IMR-90 (cell line): Measurements from ENCODE around the gene PBX3.

Experiments
- BHLHE40 ChIP-seq: fragments of 150-350 bp; IDR thresholded peaks from 2 replicates; pipeline ENCODE4 v1.6.1; 2016; ENCODE audit warnings: mild to moderate bottlenecking, low read depth, low read length
- CHD1 ChIP-seq: IDR thresholded peaks from 2 replicates; pipeline ENCODE4 v1.6.1; 2012; ENCODE audit warnings: low read depth, low read length, improper control_type of control experiment
- CTCF ChIP-seq: conservative IDR thresholded peaks from 2 replicates; pipeline ENCODE4 v1.5.1; 2012; ENCODE audit warnings: mild to moderate bottlenecking, low read depth, low read length, improper control_type of control experiment
- ELK1 ChIP-seq: fragments of 150-350 bp; IDR thresholded peaks from 2 replicates; pipeline ENCODE4 v1.6.1; 2016; ENCODE audit warnings: low read depth, mild to moderate bottlenecking, low read length, moderate library complexity, borderline replicate concordance
- FOS ChIP-seq: fragments of 150-350 bp; IDR thresholded peaks from 2 replicates; pipeline ENCODE4 v1.6.1; 2016; ENCODE audit warnings: low read depth, low read length
- MXI1 ChIP-seq: IDR thresholded peaks from 2 replicates; pipeline ENCODE4 v1.6.1; 2012; ENCODE audit warnings: low read depth, mild to moderate bottlenecking, low read length, moderate library complexity, borderline replicate concordance
- POLR2A ChIP-seq: IDR thresholded peaks from 2 replicates; pipeline ENCODE4 v1.6.1; 2012; ENCODE audit warnings: mild to moderate bottlenecking, low read depth, low read length
- RCOR1 ChIP-seq: IDR thresholded peaks from 2 replicates; pipeline ENCODE4 v1.6.1; 2012; ENCODE audit warnings: mild to moderate bottlenecking, low read length, improper control_type of control experiment; ENCODE audit not compliant: insufficient replicate concordance
- RFX5 ChIP-seq: IDR thresholded peaks from 2 replicates; pipeline ENCODE4 v1.8.0; 2012; ENCODE audit warnings: low read depth, mild to moderate bottlenecking, low read length, moderate library complexity
- SMC3 ChIP-seq: fragments of 150-350 bp; IDR thresholded peaks from 2 replicates; pipeline ENCODE4 v1.6.1; 2016; ENCODE audit warnings: low read depth, mild to moderate bottlenecking, antibody characterized with exemption, low read length, moderate library complexity

GRCh38 chr9:125932746-125933455 is 185.7 kb downstream of the PBX3 start:
- TF ChIP-seq CTCF, result no peak
- no peak for TF ChIP-seq CHD1
- no peak for TF ChIP-seq RFX5
- no peak for TF ChIP-seq FOS
- TF ChIP-seq ELK1, result no peak
- TF ChIP-seq POLR2A, result no peak
- TF ChIP-seq RCOR1, result no peak
- TF ChIP-seq BHLHE40, result no peak
- TF ChIP-seq SMC3, result no peak
- no peak for TF ChIP-seq MXI1
